Left lung (tissue), 10 donors: ENCODE results near the gene OTOGL. TPM values are rescaled to one million over a fixed set of nuclear protein-coding genes. Genes with fewer than 3 reads are reported as not detected.

ENCODE experiments used
- ATAC-seq: fragments of 200-7000 bp; cut with Tn5 transposase; one replicate; pipeline ENCODE4 v1.9.1; 2020; ENCODE audit warnings: moderate library complexity
- DNase-seq, 4 donors: peaks; one replicate each; pipeline ENCODE4 v3.0.0-alpha.2; 2013 to 2020
- H3K27ac ChIP-seq, 2 donors: fragments of 200-600 bp; sonication (generic) in 1 of 2; one replicate each; pipeline versions ENCODE4 v1.5.0 to v1.8.0; 2020 to 2021
- H3K27me3 ChIP-seq, 2 donors: fragments of 200-600 bp; sonication (generic) in 1 of 2; one replicate each; pipeline versions ENCODE4 v1.5.0 to v1.8.0; 2020 to 2021
- H3K36me3 ChIP-seq, 2 donors: fragments of 200-600 bp; sonication (generic) in 1 of 2; one replicate each; pipeline versions ENCODE4 v1.5.0 to v1.8.0; 2020 to 2021
- H3K4me1 ChIP-seq, 2 donors: fragments of 200-600 bp; one replicate each; pipeline ENCODE4 v1.8.0; 2021
- H3K4me3 ChIP-seq, 2 donors: fragments of 200-600 bp; sonication (generic) in 1 of 2; one replicate each; pipeline versions ENCODE4 v1.5.0 to v1.8.0; 2020 to 2021; ENCODE audit warnings: mild to moderate bottlenecking in 1 of 2
- H3K9me3 ChIP-seq, 2 donors: fragments of 200-600 bp; sonication (generic) in 1 of 2; one replicate each; pipeline versions ENCODE4 v1.5.0 to v1.8.0; 2020 to 2021
- CTCF ChIP-seq, 2 donors: fragments of 200-600 bp; sonication (generic) in 1 of 2; IDR thresholded peaks; one replicate each; pipeline versions ENCODE4 v1.5.0 to v1.8.0; 2021; ENCODE audit warnings: antibody characterized with exemption in 2 of 2
- intact Hi-C, 2 donors: fragments of 100-400 bp; cut with DNase I; formaldehyde crosslinking; loops; one replicate each; pipeline versions ENCODE4 v1.11.2 to v1.14.2; 2022
- polyA plus RNA-seq, 6 donors: library from polyadenylated mRNA; unstranded; fragments of 120-200 nt; gene quantifications; one replicate each; pipeline ENCODE4 v1.2.1, GENCODE V29; 2013; ENCODE audit not compliant: insufficient read length in 6 of 6
- total RNA-seq, 2 donors: library from RNA; stranded (reverse); fragmentation: NEBNext Ultra II Directional; extraction: Animal tissue kit (Norgen Biotek cat#: 25700); gene quantifications; one replicate each; pipeline ENCODE4 v1.2.1, GENCODE V29; 2021
- donor health status: DM: no; HTN: yes; CAD: no.
- donor health status: DM: no; HTN: no; CAD: no.

OTOGL gene
- total and polyA plus RNA-seq, 8 donors: 0.08 to 0.66 (median 0.50) TPM

- intact Hi-C loops: loop anchor here in 1 of 2 donors (10.0 kb wide), 2 partner anchors 78 to 868 kb away; no protein-coding TSS in a partner anchor
Measured at GRCh38 chr12:80273144-80273543, 173.8 kb downstream of the OTOGL start.

GRCh38 chr12:80277732-80278131 lies 178.4 kb downstream of the OTOGL start:
- Histone ChIP-seq H3K27me3 (no peaks in the 10 kb centered on the region), H3K36me3 (no peaks in the 10 kb centered on the region), H3K4me3 (no peak overlapping the region), H3K9me3 (peaks cover 0 to 5% of the 10 kb centered on the region in 2 donors), H3K27ac (no peak overlapping the region), H3K4me1 (no peaks in the 10 kb centered on the region)
- DNase-seq: no peak
- no peak for ATAC-seq
- TF ChIP-seq CTCF (IDR thresholded peaks at IDR 0.05): no peak
- intact Hi-C loops: loop anchor here in 1 of 2 donors (10.0 kb wide), 2 partner anchors 83 to 873 kb away; no protein-coding TSS in a partner anchor

More at GRCh38 chr12:80273144-80273543, 173.8 kb downstream of the OTOGL start:
- Histone ChIP-seq H3K4me1 (peaks cover 5 to 10% of the 10 kb centered on the region in 2 donors), H3K36me3 (no peaks in the 10 kb centered on the region), H3K27ac (no peak overlapping the region), H3K27me3 (no peaks in the 10 kb centered on the region), H3K9me3 (no peaks in the 10 kb centered on the region), H3K4me3 (no peak overlapping the region)
- TF ChIP-seq CTCF (IDR thresholded peaks at IDR 0.05): no peak
- DNase-seq (no peak), ATAC-seq (no peak)

- intact Hi-C loops: no loop called here
- no peaks in the 10 kb centered on the region for H3K27me3 ChIP-seq
- no peaks in the 10 kb centered on the region for H3K4me1 ChIP-seq
- TF ChIP-seq CTCF (IDR thresholded peaks at IDR 0.05): no peak
- H3K9me3 ChIP-seq: peaks cover 0 to 5% of the 10 kb centered on the region in 2 donors
- no peak overlapping the region for H3K4me3 ChIP-seq
- no peak overlapping the region for H3K27ac ChIP-seq
- no peak for ATAC-seq
- H3K36me3 ChIP-seq: no peaks in the 10 kb centered on the region
- DNase-seq: no peak
Measured at GRCh38 chr12:80282226-80282625, 182.9 kb downstream of the OTOGL start.

GRCh38 chr12:80282761-80283160 lies 183.4 kb downstream of the OTOGL start:
- ATAC-seq (no peak), DNase-seq (no peak)
- no peaks in the 10 kb centered on the region for H3K27me3 ChIP-seq
- H3K27ac ChIP-seq: no peak overlapping the region
- TF ChIP-seq CTCF (IDR thresholded peaks at IDR 0.05): no peak
- no peak overlapping the region for H3K4me3 ChIP-seq
- no peaks in the 10 kb centered on the region for H3K4me1 ChIP-seq
- H3K9me3 ChIP-seq: peaks cover 0 to 5% of the 10 kb centered on the region in 2 donors
- intact Hi-C loops: no loop called here
- H3K36me3 ChIP-seq: no peaks in the 10 kb centered on the region

- DNase-seq (no peak), ATAC-seq (no peak)
- Histone ChIP-seq H3K36me3 (no peaks in the 10 kb centered on the region), H3K27ac (no peak overlapping the region), H3K4me1 (no peaks in the 10 kb centered on the region), H3K9me3 (peaks cover 0 to 4% of the 10 kb centered on the region in 2 donors), H3K27me3 (no peaks in the 10 kb centered on the region), H3K4me3 (no peak overlapping the region)
- no peak for TF ChIP-seq CTCF (IDR thresholded peaks at IDR 0.05)
- intact Hi-C loops: no loop called here
Measured at GRCh38 chr12:80291108-80291754, 191.9 kb downstream of the OTOGL start.
